HG03103 (cell line): ENCODE measurements around the gene RAD51B.
"Not testable (repeated sequence)": the region's sequence is repeated elsewhere in the genome, so short reads cannot be mapped to it uniquely, and the experiment has no call there.

Experiments used
- ATAC-seq: cut with Tn5 transposase; IDR thresholded peaks from one replicate; pipeline ENCODE4 v1.9.1; 2021; ENCODE audit warnings: low read depth; ENCODE audit not compliant: unreplicated experiment

Gene RAD51B

DNA sequence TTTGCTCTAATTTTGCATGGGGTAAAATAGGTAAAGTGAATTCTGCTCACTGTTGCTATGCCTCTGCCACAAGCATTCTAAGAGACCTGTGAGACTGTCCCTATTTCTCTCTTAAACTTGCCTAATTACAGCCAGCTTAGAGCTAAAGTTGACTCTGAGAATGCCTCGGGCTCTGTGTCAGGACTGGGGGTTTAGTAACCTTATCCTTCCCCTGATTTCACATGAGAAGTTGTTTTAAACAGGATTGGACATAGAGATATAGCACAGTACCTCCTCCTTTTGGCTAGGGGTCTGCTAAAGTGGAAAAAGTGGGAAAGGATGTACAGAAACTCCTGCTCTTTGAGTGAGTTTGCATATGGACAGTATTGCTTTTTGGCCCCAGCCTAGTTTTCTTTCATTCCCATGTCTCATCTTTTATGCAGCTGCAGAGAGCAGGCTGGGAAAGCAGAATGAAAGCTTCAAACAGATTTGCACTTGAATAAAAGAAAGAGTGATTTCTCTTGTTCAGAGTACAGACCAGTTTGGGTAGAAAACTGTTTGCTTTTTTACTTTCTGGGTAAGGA lies 122.0 kb downstream of the RAD51B start:
- no peak for ATAC-seq

DNA sequence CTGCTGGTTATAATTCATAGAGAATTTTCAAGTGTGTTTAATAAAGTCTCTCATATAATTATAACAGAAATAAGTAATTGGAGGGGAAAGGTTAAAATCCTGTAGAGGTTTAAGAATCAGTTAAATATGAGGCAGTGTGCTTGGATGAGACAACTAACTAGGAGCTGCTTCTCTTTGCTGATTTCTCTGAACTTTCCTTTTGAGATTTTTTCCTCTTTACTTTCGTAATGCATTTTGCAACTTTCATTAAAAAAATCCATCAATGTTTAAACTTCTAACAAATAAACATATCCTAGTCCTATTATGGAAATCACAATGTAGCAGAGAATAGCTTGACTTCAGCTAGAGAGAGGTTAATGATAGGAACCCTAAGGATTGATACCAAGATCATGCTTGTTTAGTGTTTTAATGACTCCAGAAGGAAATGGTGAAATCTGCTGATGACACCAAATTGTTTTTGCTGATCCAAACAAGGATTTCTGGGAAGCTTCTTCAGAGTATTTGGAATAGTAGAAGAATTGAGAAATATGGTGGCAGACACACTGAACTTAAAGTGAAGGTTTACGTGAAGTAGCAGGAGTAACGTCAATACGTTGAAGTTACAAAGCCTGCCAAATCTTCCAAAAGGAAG lies 122.6 kb downstream of the RAD51B start:
- ATAC-seq = no peak

DNA sequence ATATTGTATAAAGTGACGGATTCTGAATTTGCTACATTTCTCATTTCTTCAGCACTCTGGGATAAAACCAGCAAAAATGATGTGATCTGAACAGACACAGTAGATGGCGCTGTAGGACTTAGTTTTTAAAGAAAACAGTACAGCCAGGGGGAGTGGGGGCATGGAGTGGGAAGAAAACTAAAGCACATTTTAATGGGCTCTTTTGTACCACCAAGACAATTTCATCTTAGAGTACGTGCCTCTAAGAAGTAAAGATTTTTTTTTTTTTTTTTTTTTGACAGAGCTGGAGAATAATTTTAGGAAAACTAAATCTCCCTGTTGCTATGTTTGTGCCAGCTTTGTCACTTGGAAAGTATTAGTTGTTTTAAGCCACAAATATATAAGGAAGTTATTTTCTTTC lies 124.4 kb downstream of the RAD51B start:
- ATAC-seq = no peak

DNA sequence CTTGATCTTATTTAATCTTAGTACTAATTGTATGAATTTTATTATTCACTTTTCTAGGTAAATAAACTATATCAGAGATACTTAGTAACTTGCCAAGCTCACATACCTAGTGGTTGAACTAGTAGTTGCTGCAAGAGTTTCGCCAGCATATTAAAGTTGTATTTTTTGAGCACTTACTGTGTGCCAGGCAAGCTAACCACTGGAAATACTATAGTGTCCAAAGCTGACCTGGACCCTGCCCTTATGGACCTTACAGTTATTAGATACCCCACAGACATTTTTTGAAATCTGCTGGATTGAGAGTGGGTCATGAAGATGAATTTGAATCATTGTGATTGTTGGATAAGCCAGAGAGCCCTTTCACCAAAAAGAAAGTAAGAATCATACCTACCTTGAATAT lies 125.0 kb downstream of the RAD51B start:
- no peak for ATAC-seq

DNA sequence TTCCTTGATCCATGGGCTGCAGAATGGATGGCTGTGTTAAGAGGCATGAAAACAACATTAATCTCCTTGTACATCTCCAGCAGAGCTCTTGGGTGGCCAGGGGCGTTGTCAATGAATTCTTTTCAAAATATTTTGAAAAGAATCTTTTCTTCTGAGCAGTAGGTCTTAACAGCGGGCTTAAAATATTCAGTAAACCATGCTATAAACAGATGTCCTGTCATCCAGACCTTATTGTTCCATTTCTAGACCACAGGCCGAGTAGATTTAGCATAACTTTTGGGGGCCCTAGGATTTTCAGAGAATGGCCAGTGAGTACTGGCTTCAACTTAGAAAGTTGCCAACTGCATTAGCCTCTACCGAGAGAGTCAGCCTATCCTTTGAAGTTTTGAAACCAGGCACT lies 130.2 kb downstream of the RAD51B start:
- no peak for ATAC-seq

DNA sequence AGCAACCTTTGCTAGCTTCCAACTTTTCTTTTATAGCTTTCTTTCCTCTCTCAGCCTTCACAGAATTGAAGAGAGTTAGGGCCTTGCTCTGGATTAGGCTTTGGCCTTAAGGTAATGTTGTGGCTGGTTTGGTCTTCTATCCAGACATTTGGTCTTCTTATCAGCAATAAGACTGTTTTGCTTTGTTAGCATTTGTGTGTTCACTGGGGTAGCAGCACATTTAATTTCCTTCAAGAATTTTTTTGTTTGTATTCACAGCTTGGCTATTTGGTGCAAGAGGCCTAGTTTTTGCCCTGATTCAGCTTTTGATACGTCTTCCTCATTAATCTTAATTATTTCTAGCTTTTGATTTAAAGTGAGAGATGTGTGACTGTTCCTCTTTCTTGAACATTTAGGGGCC lies 130.8 kb downstream of the RAD51B start:
- ATAC-seq = no peak

DNA sequence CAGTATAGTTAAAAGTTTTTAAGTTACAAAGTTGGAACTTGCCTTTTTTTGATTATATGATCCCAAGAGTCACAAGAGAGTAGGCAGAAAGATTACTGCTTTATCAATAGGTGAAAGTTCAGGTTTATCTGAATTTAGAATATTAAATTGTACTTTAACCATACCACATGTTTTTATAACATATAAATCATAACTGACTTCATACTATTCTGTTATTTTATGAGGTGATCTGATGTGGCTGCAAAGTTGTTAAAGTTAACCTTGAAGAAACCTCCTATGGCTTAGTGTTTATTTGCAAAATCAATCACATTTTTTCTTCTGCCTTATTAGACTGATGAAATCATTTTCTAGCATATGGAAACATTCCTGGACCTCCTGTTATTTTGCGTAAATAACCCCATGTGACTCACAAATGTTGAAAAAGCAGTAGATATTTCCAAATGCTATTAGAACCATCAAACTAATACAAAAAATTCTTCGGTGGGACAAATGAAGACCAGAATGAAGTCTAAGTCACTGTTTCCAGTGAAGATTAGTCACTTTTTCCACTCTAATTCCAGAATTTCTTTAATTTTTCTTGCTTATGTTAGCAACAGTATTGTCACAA lies 132.1 kb downstream of the RAD51B start:
- no peak for ATAC-seq

DNA sequence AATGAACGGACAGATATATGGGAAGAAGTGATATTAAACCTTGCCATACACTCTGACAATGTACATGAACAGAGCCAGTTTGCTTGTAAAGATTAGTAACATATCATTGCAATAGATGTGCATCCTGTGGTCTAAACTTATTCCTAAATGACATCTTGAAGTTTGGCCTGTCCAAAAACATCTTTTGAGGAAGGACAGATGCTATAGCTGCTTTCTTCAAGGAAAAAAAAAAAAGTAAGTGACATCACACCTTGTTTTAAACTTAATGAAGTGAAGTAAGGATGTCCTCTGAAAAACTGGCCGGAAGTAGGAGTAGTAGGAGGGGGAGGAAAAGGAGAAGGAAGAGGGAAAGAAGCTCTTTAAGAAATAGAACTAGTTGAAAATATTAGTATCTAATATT lies 132.8 kb downstream of the RAD51B start:
- ATAC-seq = no peak

DNA sequence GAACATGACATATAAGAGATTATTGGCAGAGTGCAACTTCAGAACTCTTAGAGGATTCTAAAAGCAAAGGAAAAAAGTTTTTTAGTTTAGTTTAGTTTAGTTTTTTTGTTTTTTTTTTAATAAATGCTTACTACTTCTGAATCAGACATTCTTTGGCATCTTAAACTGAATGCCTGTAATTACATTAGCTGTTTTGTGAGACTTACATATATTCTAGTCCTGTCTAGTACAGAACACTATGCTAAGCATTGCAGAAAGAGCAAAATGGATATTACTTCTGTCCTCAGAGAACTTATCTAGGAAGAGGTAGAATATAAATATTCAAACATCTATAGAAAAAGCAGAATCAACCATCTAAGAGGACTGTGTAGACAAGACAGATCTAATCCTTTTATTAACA lies 133.2 kb downstream of the RAD51B start:
- ATAC-seq = no peak

DNA sequence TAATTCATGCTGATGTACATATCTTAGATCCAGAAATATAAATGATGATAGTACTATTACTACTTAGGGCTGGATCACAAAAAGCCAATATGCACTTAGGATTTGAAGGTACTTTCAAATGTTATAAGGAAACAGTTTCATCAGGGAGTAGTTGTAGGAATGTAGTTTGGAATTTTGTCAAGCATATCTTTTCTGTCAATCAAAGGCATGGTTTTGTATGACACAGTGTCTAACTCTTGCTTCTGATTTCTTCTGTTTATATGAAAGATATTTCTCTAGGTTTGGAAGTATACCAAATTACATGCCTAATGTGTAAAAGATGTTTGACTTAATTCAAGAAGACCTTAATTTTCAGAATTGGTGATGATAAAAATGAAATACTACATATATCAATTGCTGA lies 135.7 kb downstream of the RAD51B start:
- no peak for ATAC-seq

DNA sequence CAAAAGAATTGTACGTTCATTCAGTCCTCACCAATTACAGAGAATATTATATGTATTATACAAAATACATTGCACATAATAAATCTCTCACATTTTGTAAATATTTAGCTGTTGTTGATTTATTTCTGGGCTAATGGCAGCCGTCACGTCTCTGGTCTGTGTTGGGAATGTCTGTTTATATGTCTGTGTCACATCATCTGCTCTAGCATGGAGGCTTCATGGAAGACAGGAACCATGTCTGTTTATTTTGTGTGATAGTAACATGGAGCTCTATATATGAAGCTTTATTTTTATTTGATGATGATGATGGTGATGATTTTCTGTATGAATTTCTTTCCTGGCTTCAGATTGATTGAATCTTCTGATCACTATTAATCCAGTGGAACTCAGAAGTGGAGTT lies 138.4 kb downstream of the RAD51B start:
- no peak for ATAC-seq

DNA sequence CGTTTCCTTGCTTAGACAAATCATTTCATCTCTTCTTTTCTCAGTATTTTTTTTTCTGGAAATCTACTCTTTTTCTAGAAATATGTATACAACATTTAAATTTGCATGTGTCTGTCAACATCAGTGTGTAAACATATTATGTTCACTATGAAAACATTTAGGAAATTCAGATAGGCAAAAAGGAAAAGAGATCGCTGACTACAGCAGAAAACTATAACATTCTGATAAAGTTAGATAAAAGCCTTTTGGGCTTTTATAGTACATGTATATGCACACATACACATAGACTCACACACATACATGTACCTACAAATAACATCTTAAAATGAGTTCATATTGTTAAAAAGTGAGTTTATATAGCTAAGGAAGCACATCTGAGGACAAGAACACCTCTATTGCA lies 142.1 kb downstream of the RAD51B start:
- ATAC-seq = no peak

DNA sequence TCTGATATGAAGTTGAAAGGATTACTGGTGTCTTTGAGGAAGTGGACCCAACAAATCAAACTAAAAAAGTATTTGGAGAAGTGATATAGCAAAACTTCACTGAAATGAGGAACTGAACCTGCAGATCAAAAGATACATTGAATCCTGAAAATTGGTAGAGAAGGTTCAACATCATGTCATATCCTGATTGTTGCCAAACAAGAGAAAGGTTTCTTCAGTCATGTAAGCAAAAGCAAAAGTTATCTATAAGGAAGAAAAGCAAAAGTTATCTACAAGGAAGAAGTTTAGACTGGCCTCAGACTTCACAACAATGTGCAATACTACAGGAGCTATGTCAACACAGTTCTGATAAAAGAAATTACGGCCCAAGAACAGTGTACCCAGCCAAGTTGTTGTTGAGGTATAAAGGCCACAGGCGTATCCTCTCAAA lies 142.7 kb downstream of the RAD51B start:
- no peak for ATAC-seq

DNA sequence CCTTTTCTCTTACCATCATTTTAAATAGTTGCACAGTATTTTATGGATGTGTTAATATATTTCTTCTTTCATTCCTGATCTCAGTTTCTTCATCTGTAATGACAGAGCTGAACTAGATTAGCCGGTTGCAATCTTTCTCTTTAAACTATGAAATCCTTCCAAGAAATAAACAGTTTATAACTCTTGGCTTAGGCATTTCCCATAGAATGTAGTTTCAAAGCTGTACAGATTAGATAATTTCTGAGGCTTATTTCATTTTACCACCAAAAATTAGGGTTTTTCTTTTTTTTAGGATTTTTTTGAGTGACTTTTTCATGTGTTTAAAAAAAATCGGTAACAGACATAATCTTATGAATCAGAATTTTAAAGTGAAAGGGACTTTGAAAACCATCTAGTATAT lies 144.0 kb downstream of the RAD51B start:
- ATAC-seq = no peak

DNA sequence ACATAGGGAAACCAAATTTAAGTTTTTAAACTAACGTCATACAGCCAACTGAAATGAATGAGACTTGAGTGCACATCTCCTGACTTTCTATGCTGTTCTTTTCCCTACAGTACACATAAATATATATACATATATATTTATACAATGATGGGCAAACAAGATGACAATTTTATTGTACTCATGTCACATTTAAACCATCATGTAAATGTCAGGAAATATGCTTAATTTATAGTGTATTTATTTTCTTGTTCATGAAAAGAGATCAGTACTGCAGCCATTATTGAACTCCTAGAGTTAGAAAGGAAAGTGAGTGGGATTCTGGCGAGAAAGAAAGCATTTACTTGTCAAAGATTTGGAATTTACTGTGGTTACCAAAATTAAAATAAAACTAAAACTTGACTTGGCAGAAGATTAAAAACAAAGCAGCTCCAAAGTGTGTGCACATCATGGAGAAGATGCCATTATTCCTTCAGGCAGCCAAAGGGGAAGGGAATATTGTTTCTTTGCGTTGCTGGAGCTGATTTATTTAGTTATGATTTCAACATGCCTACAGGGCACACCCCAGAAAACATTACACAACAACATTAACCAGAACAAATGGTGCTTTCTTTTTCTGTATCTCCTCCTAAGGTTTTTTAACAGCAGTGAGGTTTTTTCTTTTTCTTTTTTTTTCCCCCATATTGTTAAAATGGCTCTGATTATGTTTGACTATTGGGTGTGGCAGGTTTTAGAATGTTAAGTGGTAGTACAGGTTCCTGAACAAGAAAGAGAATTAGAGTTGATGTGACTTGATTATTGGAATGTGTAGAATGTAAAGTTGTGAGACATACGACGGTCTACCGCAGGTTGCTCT lies 144.6 kb downstream of the RAD51B start:
- ATAC-seq = no peak

DNA sequence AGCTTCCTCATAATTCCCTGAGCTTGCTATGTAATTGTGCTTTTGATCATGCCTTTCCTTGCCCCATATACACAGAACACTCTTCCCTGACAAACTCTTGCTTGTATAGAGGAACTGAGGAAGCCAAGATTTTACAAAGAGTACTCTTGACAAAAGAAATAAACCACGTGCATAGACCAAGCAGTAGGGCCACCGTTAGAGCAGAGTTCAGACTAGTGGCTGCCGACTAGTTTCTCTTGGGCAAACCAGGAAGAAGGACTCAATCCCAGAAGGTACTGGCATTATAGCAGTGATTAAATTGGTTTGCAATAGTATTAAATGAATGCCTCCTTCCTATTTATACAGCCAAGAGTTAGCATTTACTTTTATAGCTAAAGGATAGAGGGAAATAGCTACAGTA lies 146.1 kb downstream of the RAD51B start:
- ATAC-seq = no peak

DNA sequence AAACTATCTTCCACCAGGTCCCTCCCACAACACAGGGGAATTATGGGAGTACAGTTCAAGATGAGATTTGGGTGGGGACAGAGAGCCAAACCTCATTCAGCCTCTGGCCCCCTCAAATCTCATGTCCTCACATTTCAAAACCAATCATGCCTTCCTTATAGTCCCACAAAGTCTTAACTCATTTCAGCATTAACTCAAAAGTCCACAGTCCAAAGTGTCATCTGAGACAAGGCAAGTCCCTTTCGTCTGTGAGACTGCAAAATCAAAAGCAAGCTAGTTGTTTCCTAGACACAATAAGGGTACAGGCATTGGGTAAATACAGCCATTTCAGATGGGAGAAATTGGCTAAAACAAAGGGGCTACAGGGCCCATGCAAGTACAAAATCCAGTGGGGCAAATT lies 147.6 kb downstream of the RAD51B start:
- ATAC-seq = no peak

DNA sequence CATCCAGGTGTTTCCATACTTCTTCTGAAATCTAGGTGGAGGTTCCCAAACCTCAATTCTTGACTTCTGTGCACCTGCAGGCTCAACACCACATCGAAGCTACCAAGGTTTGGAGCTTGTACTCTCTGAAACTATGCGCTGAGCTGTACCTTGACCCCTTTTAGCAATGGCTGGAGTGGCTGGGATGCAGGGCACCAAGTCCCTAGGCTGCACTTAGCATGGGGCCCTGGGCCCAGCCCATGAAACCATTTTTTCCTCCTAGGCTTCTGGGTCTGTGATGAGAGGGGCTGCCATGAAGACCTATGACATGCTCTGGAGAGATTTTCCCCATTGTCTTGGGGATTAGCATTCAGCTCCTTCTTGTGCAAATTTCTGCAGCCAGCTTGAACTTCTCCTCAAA lies 148.4 kb downstream of the RAD51B start:
- not testable (repeated sequence) for ATAC-seq

DNA sequence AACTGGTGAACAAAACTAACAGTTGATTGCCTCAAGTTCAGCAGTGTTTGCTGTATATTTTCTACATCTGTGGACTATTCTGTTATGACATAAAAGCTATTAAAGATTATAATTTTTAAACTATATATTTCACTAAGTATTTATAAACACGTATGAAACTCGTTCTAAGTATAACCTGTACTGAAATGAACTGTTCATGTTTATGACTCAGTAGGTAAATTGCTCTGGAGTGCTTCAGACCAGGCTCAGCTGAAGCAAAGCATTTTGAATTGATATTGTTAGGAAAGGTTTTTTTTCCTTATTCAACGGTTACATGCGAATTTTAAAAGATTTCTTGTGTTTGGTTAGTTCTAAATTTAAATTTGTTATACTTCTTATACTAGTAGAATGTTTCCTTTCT lies 151.3 kb downstream of the RAD51B start:
- ATAC-seq = no peak

DNA sequence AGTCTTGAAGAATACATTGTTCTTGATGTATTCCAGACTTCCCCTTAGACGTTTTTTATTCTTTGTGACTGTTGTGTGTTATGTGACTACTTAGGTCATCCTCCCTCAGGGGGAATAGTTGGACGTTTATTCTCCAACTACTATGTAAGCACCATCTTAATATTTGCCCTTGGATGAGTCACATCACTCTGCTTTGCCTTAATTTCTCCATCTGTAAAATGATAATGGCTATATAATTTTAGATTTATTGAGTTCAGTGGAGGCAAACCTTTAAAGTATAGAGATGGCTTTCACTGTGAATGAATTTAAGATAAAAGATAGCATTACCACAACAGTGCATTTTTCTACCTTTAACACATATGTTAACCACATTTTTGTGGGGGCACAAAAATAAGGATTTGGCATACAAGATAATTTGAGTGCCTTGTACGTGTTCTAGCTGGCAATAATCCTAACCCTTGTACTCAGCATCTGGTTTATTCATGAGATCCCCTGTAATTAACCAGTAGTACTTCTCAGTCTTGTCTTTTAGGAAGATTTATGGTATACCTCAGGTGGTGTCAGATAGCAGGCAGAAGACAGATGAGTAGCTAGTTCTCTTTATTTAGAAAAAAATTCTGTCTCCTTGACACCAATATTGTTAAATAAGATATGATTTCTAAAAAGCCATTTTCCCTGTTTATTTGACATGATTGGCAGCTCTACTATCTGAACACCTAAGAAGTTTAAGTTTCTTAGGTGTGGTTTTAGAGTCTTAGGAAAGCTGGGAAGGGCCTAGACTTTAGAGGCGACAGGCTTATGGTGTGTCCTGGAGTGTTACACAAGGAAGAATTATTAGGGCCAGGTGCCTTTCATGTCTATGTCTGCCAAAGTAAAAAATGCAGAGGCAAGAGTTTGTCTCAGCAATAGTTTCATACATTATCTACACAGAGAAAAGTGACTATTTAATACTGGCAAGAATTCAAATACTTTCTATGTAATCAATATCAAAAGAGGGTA lies 152.3 kb downstream of the RAD51B start:
- no peak for ATAC-seq
